DMS79 (cell line): ENCODE data around the gene SMPX.
"Not testable (repeated sequence)": the region's sequence is repeated elsewhere in the genome, so short reads cannot be mapped to it uniquely, and the experiment has no call there.

Experiments
- DNase-seq: peaks from one replicate; lab custom pipeline; 2025; lab: John Stamatoyannopoulos, UW

SMPX gene

GRCh38 chrX:21757960-21758359, at the start of gene SMPX:
Gene SMPX, minus strand, starts transcription at chrX:21758116. Its CDS starts 3,826 bp downstream, at chrX:21754290.
- no peak for DNase-seq

- DNase-seq: no peak
Measured at GRCh38 chrX:21806691-21807090, 48.8 kb upstream of the SMPX start.

GRCh38 chrX:21802839-21803238, 44.9 kb upstream of the SMPX start:
- no peak for DNase-seq

GRCh38 chrX:21802054-21802670, 44.2 kb upstream of the SMPX start:
- no peak for DNase-seq

GRCh38 chrX:21800344-21800770, 42.4 kb upstream of the SMPX start:
- DNase-seq: no peak

GRCh38 chrX:21799767-21800166, 41.9 kb upstream of the SMPX start:
- DNase-seq: no peak

- DNase-seq: no peak
Measured at GRCh38 chrX:21798677-21799219, 40.8 kb upstream of the SMPX start.

- no peak for DNase-seq
Measured at GRCh38 chrX:21781976-21782375, 24.1 kb upstream of the SMPX start.

GRCh38 chrX:21781525-21781924, 23.6 kb upstream of the SMPX start:
- DNase-seq: no peak

GRCh38 chrX:21779095-21779494, 21.2 kb upstream of the SMPX start:
- DNase-seq: no peak

- no peak for DNase-seq
Measured at GRCh38 chrX:21778236-21778635, 20.3 kb upstream of the SMPX start.

GRCh38 chrX:21775128-21775527, 17.2 kb upstream of the SMPX start:
- not testable (repeated sequence) for DNase-seq

GRCh38 chrX:21773036-21773435, 15.1 kb upstream of the SMPX start:
- DNase-seq: not testable (repeated sequence)

- no peak for DNase-seq
Measured at GRCh38 chrX:21770631-21771321, 12.9 kb upstream of the SMPX start.

- DNase-seq: no peak
Measured at GRCh38 chrX:21766101-21766500, 8.2 kb upstream of the SMPX start.

- no peak for DNase-seq
Measured at GRCh38 chrX:21764008-21764407, 6.1 kb upstream of the SMPX start.

GRCh38 chrX:21758488-21758887, 572 bp upstream of the SMPX start:
- DNase-seq: no peak

GRCh38 chrX:21756785-21757529, 959 bp downstream of the SMPX start:
- DNase-seq: no peak

GRCh38 chrX:21749924-21750323, 8.0 kb downstream of the SMPX start:
- no peak for DNase-seq

GRCh38 chrX:21748235-21748634, 9.7 kb downstream of the SMPX start:
- no peak for DNase-seq

- no peak for DNase-seq
Measured at GRCh38 chrX:21747558-21747957, 10.4 kb downstream of the SMPX start.

GRCh38 chrX:21745756-21746155, 12.2 kb downstream of the SMPX start:
- no peak for DNase-seq

- DNase-seq: no peak
Measured at GRCh38 chrX:21744721-21745120, 13.2 kb downstream of the SMPX start.
